ENCODE measurements around the gene SURF4.

The SURF4 gene

GRCh38 chr9:133375724-133376654 lies at the start of gene SURF4, which contains the start of gene STKLD1:
Gene SURF4, minus strand, starts transcription at chr9:133376060. Its CDS starts 91 bp downstream, at chr9:133375969.
Gene STKLD1, plus strand, starts transcription at chr9:133376366. Its CDS starts 108 bp downstream, at chr9:133376474.
- H3K4me1 Mint-ChIP-seq: peaks cover 24% of the 10 kb centered on the region
- H3K36me3 Mint-ChIP-seq: peaks cover 44% of the 10 kb centered on the region
- peak; percentile 82 for ATAC-seq
- H3K27ac Mint-ChIP-seq: peak within 1 kb of the TSS; percentile 98
- H3K4me3 Mint-ChIP-seq: peak within 1 kb of the TSS; percentile 89
- peak; percentile 96 to 98 for DNase-seq (ENCODE audit: low spot score in 2 of 2)
- no peaks in the 10 kb centered on the region for H3K9me3 Mint-ChIP-seq

- Mint-ChIP-seq H3K9me3 (no peaks in the 10 kb centered on the region), H3K27ac (peak overlapping the region; percentile 82), H3K4me3 (no peak overlapping the region), H3K36me3 (peaks cover 7% of the 10 kb centered on the region), H3K4me1 (peaks cover 29% of the 10 kb centered on the region)
- ATAC-seq: no peak
- DNase-seq (ENCODE audit: low spot score in 2 of 2): no peak
Observed at GRCh38 chr9:133425049-133425632, 49.3 kb upstream of the SURF4 start.

GRCh38 chr9:133424187-133424586 lies 48.3 kb upstream of the SURF4 start:
- H3K36me3 Mint-ChIP-seq: peaks cover 7% of the 10 kb centered on the region
- DNase-seq (ENCODE audit: low spot score in 2 of 2) (no peak), ATAC-seq (no peak)
- H3K9me3 Mint-ChIP-seq: no peaks in the 10 kb centered on the region
- H3K27ac Mint-ChIP-seq: peak overlapping the region; percentile 82
- H3K4me1 Mint-ChIP-seq: peaks cover 34% of the 10 kb centered on the region
- H3K4me3 Mint-ChIP-seq: no peak overlapping the region

GRCh38 chr9:133423216-133423615 lies 47.4 kb upstream of the SURF4 start:
- Mint-ChIP-seq H3K9me3 (no peaks in the 10 kb centered on the region), H3K4me3 (peak overlapping the region; percentile 25), H3K27ac (peak overlapping the region; percentile 96), H3K4me1 (peaks cover 43% of the 10 kb centered on the region), H3K36me3 (peaks cover 7% of the 10 kb centered on the region)
- ATAC-seq (no peak), DNase-seq (ENCODE audit: low spot score in 2 of 2) (no peak)

- peak; percentile 86 for ATAC-seq
- H3K9me3 Mint-ChIP-seq: no peaks in the 10 kb centered on the region
- peak within 1 kb of the TSS; percentile 37 for H3K4me3 Mint-ChIP-seq
Observed at GRCh38 chr9:133421615-133422542, 46.0 kb upstream of the SURF4 start, which contains the start of gene ADAMTS13. Gene ADAMTS13, plus strand, starts transcription at chr9:133422367. Its CDS starts 77 bp downstream, at chr9:133422444.

GRCh38 chr9:133420392-133420827 lies 44.5 kb upstream of the SURF4 start:
- Mint-ChIP-seq H3K9me3 (no peaks in the 10 kb centered on the region), H3K4me1 (peaks cover 58% of the 10 kb centered on the region), H3K4me3 (peak overlapping the region; percentile 37), H3K27ac (peak overlapping the region; percentile 96), H3K36me3 (peaks cover 29% of the 10 kb centered on the region)
- ATAC-seq: peak; percentile 31
- peak in 1 of 2 donors; percentile 66 for DNase-seq (ENCODE audit: low spot score in 2 of 2)

More at GRCh38 chr9:133421615-133422542, 46.0 kb upstream of the SURF4 start, which contains the start of gene ADAMTS13:
- peak within 1 kb of the TSS; percentile 96 for H3K27ac Mint-ChIP-seq
- H3K36me3 Mint-ChIP-seq: peaks cover 14% of the 10 kb centered on the region
- H3K4me1 Mint-ChIP-seq: peaks cover 46% of the 10 kb centered on the region
- DNase-seq (ENCODE audit: low spot score in 2 of 2): peak; percentile 50 to 87

GRCh38 chr9:133419005-133419404 lies 43.1 kb upstream of the SURF4 start:
- peak overlapping the region; percentile 95 for H3K27ac Mint-ChIP-seq
- no peak for DNase-seq (ENCODE audit: low spot score in 2 of 2)
- H3K4me1 Mint-ChIP-seq: peaks cover 70% of the 10 kb centered on the region
- peak overlapping the region; percentile 91 for H3K4me3 Mint-ChIP-seq
- no peaks in the 10 kb centered on the region for H3K9me3 Mint-ChIP-seq
- peaks cover 43% of the 10 kb centered on the region for H3K36me3 Mint-ChIP-seq
- no peak for ATAC-seq

- peaks cover 55% of the 10 kb centered on the region for H3K36me3 Mint-ChIP-seq
- peak within 1 kb of the TSS; percentile 95 for H3K27ac Mint-ChIP-seq
- ATAC-seq (peak; percentile 83), DNase-seq (ENCODE audit: low spot score in 2 of 2) (peak; percentile 81 to 95)
- H3K4me3 Mint-ChIP-seq: peak within 1 kb of the TSS; percentile 91
- peaks cover 71% of the 10 kb centered on the region for H3K4me1 Mint-ChIP-seq
- no peaks in the 10 kb centered on the region for H3K9me3 Mint-ChIP-seq
Observed at GRCh38 chr9:133417541-133418461, 41.9 kb upstream of the SURF4 start, which contains the start of gene REXO4. Gene REXO4, minus strand, starts transcription at chr9:133418010. Its CDS starts 166 bp downstream, at chr9:133417844.

GRCh38 chr9:133415170-133415569 lies 39.3 kb upstream of the SURF4 start:
- H3K4me3 Mint-ChIP-seq: peak overlapping the region; percentile 91
- H3K4me1 Mint-ChIP-seq: peaks cover 45% of the 10 kb centered on the region
- peak overlapping the region; percentile 84 for H3K27ac Mint-ChIP-seq
- ATAC-seq (no peak), DNase-seq (ENCODE audit: low spot score in 2 of 2) (no peak)
- no peaks in the 10 kb centered on the region for H3K9me3 Mint-ChIP-seq
- peaks cover 74% of the 10 kb centered on the region for H3K36me3 Mint-ChIP-seq

- peaks cover 99% of the 10 kb centered on the region for H3K36me3 Mint-ChIP-seq
- no peak for DNase-seq (ENCODE audit: low spot score in 2 of 2)
- peaks cover 16% of the 10 kb centered on the region for H3K4me1 Mint-ChIP-seq
- ATAC-seq: no peak
- H3K9me3 Mint-ChIP-seq: no peaks in the 10 kb centered on the region
- no peak overlapping the region for H3K27ac Mint-ChIP-seq
- no peak overlapping the region for H3K4me3 Mint-ChIP-seq
Observed at GRCh38 chr9:133408042-133408441, 32.2 kb upstream of the SURF4 start.

- no peaks in the 10 kb centered on the region for H3K9me3 Mint-ChIP-seq
- H3K4me1 Mint-ChIP-seq: peaks cover 16% of the 10 kb centered on the region
- peak; percentile 82 to 91 for DNase-seq (ENCODE audit: low spot score in 2 of 2)
- H3K36me3 Mint-ChIP-seq: peaks cover 86% of the 10 kb centered on the region
- peak overlapping the region; percentile 5 for H3K4me3 Mint-ChIP-seq
- H3K27ac Mint-ChIP-seq: peak overlapping the region; percentile 85
- ATAC-seq: peak; percentile 98
Observed at GRCh38 chr9:133406480-133407307, 30.8 kb upstream of the SURF4 start.

- peaks cover 16% of the 10 kb centered on the region for H3K4me1 Mint-ChIP-seq
- H3K27ac Mint-ChIP-seq: peak overlapping the region; percentile 52
- peaks cover 77% of the 10 kb centered on the region for H3K36me3 Mint-ChIP-seq
Observed at GRCh38 chr9:133405508-133406438, 29.9 kb upstream of the SURF4 start.

More at GRCh38 chr9:133405508-133406438, 29.9 kb upstream of the SURF4 start:
- H3K4me3 Mint-ChIP-seq: no peak overlapping the region
- no peak for DNase-seq (ENCODE audit: low spot score in 2 of 2)
- H3K9me3 Mint-ChIP-seq: no peaks in the 10 kb centered on the region
- no peak for ATAC-seq

All from stimulated activated effector memory CD8-positive, alpha-beta T cell treated with anti-CD3 and anti-CD28 coated beads, Interleukin-12 subunit alpha, Interleukin-12 subunit beta, amount 100 ng/mL, for 72 hours (primary cell).